GM19240 (cell line): ENCODE data around the gene GDA.
"Not testable (repeated sequence)": the region's sequence is repeated elsewhere in the genome, so short reads cannot be mapped to it uniquely, and the experiment has no call there.

Experiments
- DNase-seq: peaks from one replicate; pipeline ENCODE4 v3.0.0; 2011; ENCODE audit warnings: low spot score; ENCODE audit not compliant: insufficient read length

The GDA gene

GRCh38 chr9:72274916-72275315 is 125.7 kb downstream of the GDA start:
- DNase-seq: no peak

DNA sequence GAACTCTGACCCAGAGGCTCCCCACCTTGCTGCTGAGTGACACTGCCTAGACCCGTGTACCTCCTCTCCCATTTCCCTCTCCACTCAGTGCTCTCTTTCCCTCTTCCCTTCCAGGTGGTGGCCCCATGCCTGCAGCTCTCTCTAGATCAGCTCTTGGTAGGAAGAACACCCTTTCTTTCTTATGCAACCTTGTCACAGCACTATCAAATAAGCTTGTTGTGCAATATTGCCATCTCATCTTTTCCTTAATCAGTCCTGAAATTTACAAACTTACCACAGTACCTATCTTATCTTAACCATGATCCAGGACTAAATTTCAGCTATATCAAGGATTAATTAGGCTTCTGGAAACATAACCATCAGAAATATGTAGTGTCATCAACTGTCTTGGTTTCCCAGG is 127.2 kb downstream of the GDA start:
- DNase-seq: no peak

DNA sequence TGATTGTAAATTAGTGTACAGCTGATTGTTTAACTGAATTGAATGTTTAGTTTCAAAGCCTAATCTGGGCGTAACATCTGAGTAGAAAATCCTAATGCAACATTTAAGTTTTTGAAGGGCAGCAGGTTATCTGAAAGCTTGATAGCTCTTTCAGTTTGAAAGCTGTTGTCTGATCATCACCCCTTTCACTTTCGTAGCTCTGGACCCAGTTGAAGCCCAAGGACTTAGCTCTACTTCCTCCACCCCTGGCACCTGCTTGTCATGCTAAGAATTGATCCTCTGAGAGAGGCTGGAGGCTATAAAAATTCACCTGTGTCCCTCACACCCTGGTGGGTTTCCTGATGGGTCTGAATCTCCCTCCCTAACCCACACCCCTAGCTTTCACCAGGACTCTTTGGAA is 129.7 kb downstream of the GDA start:
- DNase-seq: no peak

DNA sequence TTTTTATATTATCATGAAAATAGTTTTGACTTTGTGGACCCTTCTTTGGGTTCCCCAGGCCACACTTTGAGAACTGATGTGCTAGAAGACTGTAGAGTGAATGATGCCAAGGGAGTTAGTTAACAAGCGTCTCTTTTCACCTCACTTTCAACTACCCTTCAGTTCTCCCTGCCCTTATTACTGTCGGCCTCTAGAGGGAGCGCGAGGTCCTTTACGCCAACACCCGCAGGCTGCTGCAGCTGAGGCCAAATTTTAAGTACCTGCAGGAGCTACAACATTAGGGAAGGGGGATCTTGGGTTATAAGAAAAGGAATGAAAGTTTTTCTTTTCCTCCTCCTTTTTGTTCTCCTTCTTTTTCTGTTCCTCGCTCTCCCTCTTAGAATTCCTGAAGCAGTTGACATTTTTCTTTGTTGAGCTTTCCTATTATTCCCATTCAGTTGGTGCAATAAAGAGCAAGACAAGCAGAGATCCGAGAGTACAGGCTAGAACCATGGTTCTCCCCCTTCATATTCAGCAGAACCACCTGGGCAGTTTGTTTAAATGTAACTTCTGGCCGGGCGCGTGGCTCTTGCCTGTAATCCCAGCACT is 131.8 kb downstream of the GDA start:
- DNase-seq: peak; percentile 27

- DNase-seq: no peak
Measured at GRCh38 chr9:72289401-72289800, 140.2 kb downstream of the GDA start.

GRCh38 chr9:72290311-72290710 is 141.1 kb downstream of the GDA start:
- no peak for DNase-seq

- not testable (repeated sequence) for DNase-seq
Measured at GRCh38 chr9:72291576-72291975, 142.3 kb downstream of the GDA start.

DNA sequence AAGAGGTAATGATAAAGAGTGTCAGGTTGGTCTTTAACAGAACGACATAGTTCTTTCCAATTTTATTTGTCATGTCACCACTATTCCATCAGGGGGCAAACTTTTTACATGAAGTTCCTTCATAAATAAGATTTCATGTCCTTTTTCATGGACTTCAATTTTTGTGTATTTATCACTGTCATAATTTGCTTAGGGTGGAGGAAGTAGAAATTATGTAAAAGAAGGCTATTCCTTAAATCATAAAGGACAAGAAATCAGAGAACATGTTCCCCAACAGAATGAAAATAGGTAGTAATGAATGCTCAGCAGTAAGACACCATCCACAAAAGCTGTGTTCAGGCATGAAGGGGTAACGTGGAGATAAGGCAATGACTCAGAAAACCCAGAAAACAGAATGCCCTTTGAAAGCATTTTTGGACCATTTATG is 143.0 kb downstream of the GDA start:
- no peak for DNase-seq

GRCh38 chr9:72292874-72293607 is 143.8 kb downstream of the GDA start:
- DNase-seq: no peak

DNA sequence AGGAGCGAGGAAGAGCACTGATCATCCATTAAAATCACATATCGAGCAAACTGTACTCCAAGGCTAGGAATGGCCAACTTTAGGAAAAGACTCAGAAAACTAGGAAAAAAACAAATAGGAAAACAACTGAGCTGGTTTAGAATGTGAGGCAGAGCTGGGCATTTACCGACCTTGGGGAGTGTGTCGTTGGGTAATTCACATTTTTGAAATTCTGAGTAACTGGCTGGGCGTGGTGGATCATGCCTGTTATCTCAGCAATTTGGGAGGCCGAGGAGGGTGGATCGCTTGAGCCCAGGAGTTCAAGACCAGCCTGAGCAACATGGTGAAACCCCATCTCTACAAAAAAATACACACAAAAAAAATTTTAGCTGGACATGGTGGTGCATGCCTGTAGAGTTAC is 145.7 kb downstream of the GDA start:
- no peak for DNase-seq

DNA sequence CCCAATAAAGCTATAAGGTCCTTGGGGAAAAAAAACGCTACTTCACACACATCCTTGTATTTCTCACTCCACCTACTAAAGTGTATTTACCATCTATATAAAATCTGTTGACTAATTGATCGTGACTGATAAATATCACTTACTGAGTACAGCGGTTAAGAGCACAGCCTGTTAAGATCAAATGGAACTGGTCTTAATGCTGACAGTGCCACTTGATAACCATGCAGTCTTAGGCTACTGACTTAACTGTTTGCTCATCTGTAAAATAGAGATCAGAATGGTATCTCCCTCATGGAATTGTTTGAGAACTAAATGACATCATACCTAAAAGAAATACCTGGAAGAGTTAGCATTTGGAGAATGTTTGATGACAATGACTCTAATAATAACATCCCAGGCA is 148.3 kb downstream of the GDA start:
- DNase-seq: no peak

- DNase-seq: no peak
Measured at GRCh38 chr9:72299017-72299603, 149.9 kb downstream of the GDA start.

GRCh38 chr9:72300873-72301272 is 151.6 kb downstream of the GDA start:
- DNase-seq: no peak
